ENCODE data around the gene ANXA8L1.
"Not testable (repeated sequence)": the region's sequence is repeated elsewhere in the genome, so short reads cannot be mapped to it uniquely, and the experiment has no call there.

ANXA8L1 gene, protein sequence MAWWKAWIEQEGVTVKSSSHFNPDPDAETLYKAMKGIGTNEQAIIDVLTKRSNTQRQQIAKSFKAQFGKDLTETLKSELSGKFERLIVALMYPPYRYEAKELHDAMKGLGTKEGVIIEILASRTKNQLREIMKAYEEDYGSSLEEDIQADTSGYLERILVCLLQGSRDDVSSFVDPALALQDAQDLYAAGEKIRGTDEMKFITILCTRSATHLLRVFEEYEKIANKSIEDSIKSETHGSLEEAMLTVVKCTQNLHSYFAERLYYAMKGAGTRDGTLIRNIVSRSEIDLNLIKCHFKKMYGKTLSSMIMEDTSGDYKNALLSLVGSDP

DNA sequence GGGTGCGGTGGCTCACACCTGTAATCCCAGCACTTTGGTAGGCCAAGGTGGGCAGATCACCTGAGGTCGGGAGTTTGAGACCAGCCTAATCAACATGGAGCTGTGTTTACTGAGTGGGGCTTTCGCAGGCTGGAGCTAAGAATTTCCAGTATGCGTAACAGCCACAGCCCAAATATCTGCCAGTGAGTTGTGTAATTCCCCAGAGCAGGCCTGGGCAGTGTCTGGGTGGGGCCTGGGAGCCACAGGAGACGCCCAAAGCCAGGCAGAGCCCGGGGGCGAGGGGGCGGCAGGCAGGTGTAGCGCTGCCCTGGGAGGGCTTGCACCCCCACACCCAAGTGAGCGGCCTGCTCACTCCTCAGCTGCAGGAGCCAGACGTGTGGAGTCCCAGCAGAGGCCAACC, at the start of gene ANXA8L1:
Gene ANXA8L1 (plus strand): TSS at position 371 of the 400 bp plus-strand sequence. CDS start 76 bp downstream, outside the sequence.
- not testable (repeated sequence) for DNase-seq

DNA sequence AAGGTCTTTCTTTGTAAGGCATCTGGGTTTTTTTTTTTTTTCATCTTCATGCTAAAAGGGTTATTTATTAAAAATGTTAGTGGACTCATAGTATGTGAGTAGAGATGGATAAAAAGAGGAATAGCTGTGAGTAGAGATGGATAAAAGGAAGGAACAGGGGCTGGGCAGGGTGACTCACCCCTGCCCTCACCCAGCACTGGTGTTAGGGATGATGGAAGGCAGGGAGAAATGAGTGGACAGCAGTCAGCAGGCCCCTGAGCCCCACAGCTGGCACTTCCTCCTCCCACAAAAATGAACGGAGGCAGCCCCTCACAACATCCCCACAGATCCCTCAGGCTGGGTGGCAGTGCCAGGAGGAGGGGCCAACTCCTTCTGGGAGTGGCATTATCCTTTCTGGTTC, 49.5 kb upstream of the ANXA8L1 start:
- DNase-seq, result no peak

DNA sequence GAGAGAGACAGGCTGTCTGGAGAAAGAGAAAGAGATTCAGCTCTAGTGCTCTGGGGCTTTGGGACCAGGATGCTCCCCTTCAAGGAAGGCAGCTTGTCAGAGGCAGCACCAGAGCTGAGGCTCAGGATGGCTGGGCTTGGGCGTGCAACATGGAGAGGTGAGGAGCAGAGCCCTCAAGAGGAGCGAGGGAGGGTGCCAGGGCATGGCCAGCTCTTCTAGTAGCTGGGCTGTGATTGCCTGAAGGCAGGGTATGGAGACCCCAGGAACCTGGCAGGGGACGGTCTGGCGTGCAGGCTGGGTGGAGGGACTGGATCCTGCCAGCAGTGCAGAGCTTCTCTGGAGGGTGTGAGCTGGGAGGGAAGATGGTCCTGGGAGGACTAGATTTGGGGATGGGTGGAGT, 48.6 kb upstream of the ANXA8L1 start:
- DNase-seq, result no peak

DNA sequence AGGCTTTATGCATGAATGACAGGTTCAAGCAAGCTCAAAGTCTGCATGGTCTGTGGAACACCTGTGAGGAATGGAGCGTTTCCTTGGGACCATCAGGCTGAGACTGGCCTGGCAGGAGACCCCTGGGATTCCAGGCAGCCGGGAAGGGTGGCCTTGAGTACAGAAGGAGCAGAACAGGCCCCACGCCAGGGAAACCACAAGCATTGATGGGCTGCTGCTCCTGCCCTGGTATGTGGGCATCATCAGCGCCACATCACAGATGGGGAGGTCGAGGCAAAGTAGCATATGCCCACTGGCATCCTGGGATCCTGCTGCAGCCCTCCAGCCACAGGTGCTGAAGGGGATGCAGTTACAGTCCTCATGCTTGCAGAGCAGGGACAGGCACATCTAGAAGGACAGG, 47.9 kb upstream of the ANXA8L1 start:
- no peak for DNase-seq

DNA sequence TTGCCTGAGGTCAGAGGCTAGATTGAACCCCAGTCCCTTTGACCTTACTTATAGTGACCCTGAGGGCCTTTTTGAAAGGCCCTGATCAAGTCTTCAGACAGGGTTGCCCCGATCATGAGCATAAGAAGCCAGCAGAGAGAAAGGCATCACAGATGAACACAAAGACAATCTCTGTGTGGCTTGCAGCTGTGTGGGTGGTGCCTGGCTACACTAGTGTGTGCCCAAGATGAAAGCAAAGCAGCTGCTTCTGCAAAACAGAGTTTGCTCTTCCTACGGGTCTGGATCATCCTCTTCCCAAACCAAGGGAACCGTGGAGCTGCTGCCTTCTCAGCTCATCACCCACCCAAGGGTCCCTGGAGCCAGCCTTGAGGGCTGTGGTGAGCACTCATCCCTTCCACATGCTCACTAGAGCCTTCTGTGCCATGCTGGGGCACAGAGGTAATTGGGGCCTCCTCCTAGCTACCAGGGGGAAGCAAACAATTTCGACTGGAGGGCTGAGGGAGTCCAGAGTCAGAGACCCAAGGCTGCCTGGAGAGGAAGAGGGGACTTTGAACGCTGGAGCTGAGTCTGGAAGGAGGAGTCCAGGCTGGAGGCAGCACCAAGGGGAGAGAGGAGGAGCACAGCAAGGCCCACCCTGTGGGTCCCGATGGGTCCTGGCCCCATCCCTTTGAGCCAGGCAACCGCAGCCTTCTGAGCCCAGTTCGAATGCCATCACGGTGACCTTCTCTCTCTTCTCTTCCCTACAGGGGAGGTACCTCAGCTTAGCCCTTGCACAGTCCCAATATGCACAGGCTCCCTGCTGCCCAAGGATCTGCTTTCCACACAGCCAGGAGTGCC, 46.5 kb upstream of the ANXA8L1 start:
- DNase-seq, result no peak

DNA sequence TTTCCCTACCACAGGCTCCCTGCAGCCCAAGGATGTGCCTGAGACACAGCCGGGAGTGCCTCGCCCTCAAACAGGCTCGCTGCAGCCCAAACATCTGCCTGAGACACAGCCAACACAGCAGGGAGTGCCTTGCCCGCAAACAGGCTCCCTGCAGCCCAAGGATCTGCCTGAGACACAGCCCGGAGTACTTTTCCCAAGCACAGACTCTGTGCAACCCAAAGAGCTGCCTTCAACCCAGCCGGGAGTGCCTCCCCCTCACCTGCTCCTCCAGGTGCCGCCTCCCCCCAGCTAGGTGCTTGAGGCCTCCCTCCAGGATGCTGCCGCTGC, 45.9 kb upstream of the ANXA8L1 start:
- no peak for DNase-seq

DNA sequence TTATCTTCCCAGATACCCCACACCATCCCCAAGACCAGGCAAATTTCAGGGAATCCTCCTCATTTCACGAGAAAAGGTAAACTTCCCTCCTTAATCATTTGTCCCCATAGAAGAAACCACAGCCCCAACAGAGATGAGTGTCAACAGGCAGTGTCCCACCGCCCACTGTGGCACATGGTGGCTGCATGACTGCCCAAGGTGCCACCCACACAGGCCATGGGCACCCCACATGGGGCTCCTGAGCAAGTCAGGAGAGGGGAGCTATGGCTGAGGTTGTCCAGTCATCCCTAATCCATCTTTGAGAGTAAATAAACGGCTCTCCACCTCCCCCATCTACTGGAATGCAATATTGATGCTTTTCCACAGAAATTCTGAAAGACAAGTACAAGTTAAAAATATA, 44.7 kb upstream of the ANXA8L1 start:
- no peak for DNase-seq

DNA sequence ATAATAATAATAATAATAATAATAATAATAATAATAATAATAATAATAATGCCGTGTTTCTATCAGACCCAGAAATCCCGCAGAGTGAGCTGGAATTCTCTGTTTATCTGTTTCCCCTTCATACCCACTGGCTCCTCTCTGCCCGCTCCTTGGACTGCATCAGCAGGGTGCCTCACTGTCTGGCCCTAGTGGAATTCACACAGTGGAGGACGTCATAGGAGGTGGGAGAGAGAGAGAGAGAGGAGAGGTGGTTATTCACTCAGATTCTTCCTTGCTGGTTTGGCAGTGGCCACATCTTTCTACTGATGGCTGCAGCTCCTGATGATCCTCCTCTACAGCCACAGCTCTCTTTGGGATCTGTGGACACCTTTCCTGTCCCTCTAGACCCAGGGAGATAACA, 10.1 kb upstream of the ANXA8L1 start:
- DNase-seq, result not testable (repeated sequence)

DNA sequence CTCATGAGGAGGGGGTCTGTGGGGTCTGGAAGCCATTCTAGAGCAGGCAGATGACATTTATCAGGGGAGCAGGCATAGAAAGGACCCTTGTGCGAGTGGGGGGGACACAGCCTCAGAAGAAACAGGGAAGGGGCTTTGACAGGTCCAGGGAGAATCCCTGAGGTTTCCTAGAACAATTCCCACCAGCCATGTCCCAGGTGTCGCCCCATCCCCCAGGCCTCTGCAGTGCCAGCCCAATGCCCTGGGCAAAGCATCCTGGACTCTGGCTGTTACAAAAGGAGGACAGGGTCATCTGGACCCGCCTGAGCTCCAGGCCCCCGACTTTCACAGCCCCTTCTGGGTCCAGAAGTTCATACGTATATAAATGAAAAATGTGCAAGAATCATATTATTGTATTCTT, 8.4 kb upstream of the ANXA8L1 start:
- DNase-seq, result not testable (repeated sequence)

DNA sequence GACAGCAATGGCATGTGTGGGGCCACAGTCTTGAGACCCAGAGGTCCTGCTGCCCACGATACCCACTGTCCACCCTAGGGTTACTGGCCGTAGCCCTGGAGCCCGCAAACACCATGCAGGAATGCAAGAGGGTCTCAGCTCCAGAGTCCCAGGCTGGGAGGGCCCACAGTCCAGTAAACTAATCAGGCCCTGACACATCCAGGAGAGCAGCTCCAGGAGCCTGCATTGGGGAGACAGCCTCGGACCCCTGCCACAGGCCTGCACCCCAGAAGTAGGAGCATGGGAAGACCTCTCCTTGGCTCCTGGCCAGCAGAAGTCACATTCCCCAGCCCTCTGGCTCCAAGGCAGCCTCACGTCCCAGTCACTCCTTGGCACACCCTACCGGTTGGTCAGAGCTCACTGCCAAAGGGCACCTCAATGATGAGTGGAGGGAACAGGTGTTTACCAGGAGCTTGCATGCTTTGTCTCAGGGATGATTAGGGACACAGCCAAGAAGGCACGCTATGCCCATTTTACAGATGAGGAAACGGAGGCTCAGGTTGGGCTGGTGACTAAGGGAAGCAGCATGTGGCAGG, 7.8 kb upstream of the ANXA8L1 start:
- not testable (repeated sequence) for DNase-seq

DNA sequence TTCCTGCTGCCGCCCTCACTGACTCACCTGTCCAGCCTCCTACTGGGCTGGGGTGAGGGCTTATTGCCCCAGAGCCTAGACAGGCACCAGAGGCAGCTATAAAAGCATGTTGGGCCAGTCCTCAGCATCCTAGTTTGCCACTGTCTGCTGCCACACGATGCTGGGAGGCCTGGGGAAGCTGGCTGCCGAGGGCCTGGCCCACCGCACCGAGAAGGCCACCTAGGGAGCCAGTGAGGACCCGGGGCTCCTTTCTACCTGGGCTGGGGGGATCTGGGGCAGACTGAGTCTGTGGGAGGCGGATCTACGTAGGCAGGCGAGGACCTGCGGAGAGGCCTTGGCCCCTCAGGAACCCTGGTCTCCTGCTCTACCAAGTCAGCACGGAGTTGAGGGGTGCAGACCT, 6.6 kb upstream of the ANXA8L1 start:
- not testable (repeated sequence) for DNase-seq

DNA sequence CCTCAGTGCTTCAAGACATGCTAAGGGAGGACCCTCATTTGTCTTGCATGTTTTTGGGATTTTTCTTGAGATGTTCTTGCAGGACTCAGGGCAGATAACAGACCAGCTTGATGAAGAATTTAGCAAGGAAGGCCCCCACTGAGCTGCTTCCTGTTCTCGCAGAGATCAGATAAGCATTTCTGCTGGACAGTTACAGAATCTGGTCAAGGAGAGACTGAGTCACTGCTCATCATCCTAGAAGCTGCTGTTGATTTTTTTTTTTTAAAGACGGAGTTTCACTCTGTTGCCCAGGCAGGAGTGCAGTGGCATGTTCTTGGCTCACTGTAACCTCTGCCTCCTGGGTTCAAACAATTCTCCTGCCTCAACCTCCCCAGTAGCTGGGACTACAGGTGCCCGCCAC, 1.2 kb upstream of the ANXA8L1 start:
- DNase-seq, result not testable (repeated sequence)

DNA sequence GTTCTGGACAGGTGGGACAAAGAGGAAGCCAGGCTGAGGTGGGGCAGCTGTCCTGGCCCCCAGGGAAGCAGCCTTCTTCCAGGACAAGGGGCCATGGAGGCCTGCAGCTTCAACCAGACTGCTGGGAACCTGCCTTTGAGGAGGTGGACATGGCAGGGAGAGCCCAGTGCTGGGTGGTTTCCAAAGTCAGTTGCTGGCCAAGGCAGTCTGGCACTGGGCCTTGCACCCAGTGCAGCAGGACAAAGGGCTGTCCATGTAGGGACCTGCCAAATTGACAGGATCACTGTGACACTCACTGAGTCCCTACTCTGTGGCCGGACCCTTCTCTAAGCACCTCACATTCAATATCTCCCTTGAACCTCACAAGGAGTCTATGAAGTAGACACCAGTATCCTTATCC, 1.4 kb downstream of the ANXA8L1 start:
- not testable (repeated sequence) for DNase-seq

DNA sequence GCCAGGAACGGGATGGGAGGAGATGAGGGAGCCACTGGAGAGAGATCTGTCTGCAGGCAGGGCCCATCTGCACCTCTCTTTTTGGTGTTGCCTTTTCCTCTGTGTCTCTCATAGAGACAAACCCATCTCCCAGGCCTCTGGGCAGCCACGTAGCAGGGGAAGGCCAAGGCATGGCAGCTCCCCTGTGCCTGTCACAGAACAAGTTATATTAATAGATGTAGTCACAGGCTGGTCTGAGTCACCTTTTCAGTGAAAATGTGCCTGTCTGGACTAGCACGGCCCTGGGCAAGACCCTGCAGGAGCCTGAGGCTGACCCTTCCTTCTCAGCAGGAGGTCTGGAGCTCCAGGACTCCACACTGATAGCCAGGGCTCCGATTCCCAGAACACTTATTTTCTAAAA, 2.1 kb downstream of the ANXA8L1 start:
- not testable (repeated sequence) for DNase-seq

DNA sequence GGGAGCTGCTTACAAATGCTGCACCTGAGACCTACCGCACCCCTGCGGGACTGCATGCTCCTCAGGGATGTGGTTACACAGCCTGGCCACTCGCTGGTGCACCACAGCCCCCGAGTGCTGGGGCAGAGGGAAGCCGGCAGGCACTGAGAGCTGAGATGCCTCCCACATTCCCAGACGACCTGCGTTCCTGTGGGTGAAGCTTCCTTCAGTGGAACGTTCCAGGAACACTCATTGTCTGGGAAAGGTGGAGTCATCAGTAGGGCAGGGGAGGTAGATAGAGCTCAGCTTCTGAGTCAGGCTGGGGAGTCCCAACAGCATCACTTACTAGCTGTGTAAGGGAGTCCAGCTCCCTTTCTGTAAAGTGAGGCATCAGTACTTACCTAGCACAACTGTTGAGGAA, 2.5 kb downstream of the ANXA8L1 start:
- DNase-seq, result not testable (repeated sequence)

DNA sequence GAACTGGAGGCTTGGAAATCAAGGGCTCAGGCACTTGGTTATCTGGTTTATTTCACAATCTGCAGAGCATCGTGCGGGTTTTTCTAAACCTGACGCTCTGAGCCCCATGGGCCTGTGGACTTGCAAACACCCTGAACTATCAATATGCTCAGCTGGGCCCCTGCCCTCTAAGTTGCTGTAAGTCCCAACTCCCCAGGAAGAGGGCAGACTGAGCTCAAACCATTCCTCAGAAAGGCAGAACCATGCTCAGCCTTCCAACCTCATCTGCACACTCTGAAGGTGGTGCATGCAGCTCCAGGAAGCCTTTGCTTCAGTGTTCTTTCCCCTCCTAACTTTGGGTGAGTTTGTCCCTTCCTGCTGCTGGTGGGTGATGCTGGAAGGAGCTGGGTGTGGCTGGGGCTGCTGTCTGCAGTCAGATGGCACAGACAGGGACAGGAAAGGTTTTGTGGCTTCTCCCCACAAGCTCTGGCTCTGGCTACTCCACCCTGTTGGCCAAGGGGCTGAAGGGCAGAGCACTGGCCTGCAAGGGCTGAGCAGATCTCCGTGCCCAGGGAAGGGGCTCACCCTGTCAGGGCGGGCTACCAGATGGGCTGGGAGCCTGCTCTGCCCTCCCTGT, 3.8 kb downstream of the ANXA8L1 start:
- DNase-seq, result not testable (repeated sequence)

DNA sequence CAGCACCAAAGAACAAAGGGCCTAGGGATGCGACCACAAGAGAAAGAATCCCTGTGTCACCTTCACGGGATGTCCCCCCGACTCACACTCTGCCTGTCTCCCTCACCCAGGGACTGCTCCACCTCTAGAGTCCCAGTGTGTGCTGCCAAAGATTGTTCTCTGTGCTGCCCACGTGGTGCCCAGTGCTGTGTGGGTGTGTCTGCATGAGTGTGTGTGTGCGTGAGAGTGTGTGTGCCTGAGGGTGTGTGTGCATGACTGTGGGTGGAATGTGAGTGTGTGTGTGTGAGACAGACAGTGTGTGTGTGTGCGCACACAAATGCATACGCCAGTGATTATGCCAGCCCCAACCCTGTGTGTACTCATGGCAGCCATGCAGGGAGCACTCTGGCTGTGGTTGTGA, 10.3 kb downstream of the ANXA8L1 start:
- DNase-seq, result not testable (repeated sequence)

DNA sequence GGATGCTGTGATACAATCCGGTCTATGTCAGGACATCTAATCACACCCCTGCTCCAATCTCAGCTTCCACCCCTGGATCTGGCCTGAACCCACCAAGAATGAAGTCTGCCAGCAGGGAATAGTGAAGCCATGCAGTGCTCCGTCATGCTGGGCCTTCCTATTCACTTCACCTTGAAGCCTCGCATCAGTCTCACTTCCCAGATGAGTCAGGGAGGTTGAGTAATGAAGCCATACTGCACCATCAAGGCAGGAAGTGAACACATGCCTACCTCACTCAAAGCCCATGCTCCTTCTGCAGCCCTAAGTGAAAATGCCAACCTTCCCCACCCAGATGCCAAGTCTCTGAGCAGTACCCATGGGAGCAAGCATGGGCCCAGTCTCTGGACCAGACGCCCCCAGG, 11.1 kb downstream of the ANXA8L1 start:
- DNase-seq, result not testable (repeated sequence)

DNA sequence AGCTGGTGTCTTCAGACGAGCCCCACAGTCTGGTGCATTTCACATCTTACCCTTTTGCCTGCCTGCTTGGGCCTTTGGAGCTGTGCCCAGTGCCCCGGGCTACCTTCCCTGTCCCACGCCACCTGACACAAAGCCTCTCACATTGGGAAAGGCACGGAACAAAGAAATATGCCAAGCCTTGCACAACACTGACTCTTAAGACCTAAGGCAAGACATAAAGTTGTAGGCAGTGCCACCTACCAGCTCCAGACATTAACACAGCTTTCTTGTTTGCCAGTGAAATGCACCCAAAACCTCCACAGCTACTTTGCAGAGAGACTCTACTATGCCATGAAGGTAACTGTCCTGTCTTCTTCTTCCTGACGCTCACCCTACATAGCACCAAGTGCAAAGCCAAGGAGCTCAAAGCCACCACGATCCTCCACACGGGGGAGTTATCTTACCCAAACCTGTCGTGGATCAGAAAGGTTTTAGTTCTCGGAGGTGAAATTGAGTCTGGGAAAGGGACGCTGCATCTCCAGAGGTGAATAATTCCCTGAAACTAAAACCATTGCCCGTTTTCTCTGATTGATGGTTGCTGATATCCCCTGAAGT, 11.8 kb downstream of the ANXA8L1 start:
- not testable (repeated sequence) for DNase-seq

DNA sequence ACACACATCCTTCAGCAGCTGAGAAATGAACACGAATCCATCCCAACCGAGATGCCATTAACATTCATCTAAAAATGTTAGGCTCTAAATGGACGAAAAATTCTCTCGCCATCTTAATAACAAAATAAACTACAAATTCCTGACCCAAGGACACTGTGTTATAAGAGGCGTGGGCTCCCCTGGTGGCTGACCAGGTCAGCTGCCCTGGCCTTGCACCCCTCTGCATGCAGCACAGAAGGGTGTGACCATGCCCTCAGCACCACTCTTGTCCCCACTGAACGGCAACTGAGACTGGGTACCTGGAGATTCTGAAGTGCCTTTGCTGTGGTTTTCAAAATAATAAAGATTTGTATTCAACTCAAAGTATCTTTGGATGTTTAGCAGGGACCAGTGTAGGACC, 15.8 kb downstream of the ANXA8L1 start:
- not testable (repeated sequence) for DNase-seq

DNA sequence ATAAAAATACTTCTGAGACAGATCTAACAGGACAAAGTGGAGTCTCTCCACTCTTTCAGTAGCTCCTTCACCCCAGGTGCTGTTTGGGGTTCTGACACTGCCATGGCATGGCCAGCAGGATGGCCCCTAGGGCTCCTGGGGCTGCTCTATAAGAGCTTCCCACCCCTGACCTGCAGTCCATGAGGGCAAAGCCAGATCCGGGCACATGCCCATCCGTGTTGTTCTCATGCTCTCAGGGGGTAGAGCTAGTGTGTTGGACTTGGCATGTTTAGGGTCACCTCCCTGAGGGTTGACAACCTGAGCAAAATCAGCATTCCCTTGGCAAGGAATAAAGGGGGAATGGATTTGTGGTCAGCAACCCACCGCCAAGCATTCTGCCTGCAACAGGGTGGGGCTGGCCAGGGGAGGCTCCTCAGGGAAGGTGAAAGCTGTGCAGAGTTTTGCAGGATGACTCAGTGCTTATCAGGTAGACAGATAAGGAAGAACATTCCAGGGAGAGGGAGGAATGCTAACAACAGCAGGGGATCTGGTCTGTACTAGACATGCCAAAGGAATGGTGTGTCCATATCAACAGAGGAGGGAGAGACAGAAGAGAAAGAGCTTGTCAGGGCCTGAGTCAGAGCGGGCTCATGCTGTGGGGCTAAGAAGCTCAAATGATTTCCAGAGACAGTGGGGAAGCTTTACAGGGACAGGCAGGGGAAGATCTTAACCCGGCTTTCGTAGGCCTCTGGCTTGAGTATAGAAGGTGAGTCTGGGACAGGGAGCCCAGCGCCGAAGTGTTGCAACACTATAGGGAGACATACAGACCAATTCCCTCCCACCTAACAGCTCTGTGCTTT, 21.1 kb downstream of the ANXA8L1 start:
- DNase-seq, result not testable (repeated sequence)

DNA sequence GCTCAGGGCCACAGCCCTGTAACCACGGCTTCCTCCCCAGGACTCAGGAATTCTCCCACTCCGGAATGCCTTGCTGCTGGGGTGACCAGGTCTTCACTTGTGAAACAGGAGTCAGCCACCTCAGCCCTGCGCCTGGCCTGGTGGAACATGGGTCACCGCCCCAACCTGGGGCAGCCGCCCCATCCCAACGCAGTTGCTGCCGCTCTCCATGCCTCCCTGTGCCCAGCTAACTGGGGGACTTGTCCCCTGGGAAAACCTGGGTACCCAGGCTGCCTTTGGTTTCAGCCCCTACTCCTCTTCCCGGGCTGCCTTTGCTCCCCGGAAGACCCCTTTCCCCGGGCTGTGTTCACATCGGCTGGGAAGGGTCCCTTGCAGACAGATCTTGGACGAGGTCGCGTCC, 22.2 kb downstream of the ANXA8L1 start:
- DNase-seq, result not testable (repeated sequence)
